ENCODE data around the gene PCNP.
"Not testable (repeated sequence)": the region's sequence is repeated elsewhere in the genome, so short reads cannot be mapped to it uniquely, and the experiment has no call there.

PCNP gene

GRCh38 chr3:101625879-101626278, 51.9 kb downstream of the PCNP start:
- TF ChIP-seq CTCF (conservative IDR thresholded peaks at IDR 0.05; ENCODE audit: low read length): no peak
- no peak for DNase-seq (ENCODE audit: low read depth)
- H3K4me3 ChIP-seq (ENCODE audit: low read length): no peak overlapping the region

- TF ChIP-seq CTCF (conservative IDR thresholded peaks at IDR 0.05; ENCODE audit: low read length): no peak
- no peak for DNase-seq (ENCODE audit: low read depth)
- no peak overlapping the region for H3K4me3 ChIP-seq (ENCODE audit: low read length)
Observed at GRCh38 chr3:101629219-101629618, 55.2 kb downstream of the PCNP start.

GRCh38 chr3:101631098-101631796, 57.3 kb downstream of the PCNP start:
- no peak for DNase-seq (ENCODE audit: low read depth)
- H3K4me3 ChIP-seq (ENCODE audit: low read length): no peak overlapping the region
- TF ChIP-seq CTCF (conservative IDR thresholded peaks at IDR 0.05; ENCODE audit: low read length): no peak

GRCh38 chr3:101631959-101632358, 58.0 kb downstream of the PCNP start:
- not testable (repeated sequence) for DNase-seq (ENCODE audit: low read depth)

GRCh38 chr3:101632586-101632985, 58.6 kb downstream of the PCNP start:
- DNase-seq (ENCODE audit: low read depth): no peak
- no peak for TF ChIP-seq CTCF (conservative IDR thresholded peaks at IDR 0.05; ENCODE audit: low read length)
- no peak overlapping the region for H3K4me3 ChIP-seq (ENCODE audit: low read length)

More at GRCh38 chr3:101631959-101632358, 58.0 kb downstream of the PCNP start:
- H3K4me3 ChIP-seq (ENCODE audit: low read length): not testable (repeated sequence)

- H3K4me3 ChIP-seq (ENCODE audit: low read length): no peak overlapping the region
- no peak for DNase-seq (ENCODE audit: low read depth)
- TF ChIP-seq CTCF (conservative IDR thresholded peaks at IDR 0.05; ENCODE audit: low read length): no peak
Observed at GRCh38 chr3:101633186-101633585, 59.2 kb downstream of the PCNP start.

GRCh38 chr3:101634591-101635196, 60.7 kb downstream of the PCNP start:
- no peak for DNase-seq (ENCODE audit: low read depth)
- no peak for TF ChIP-seq CTCF (conservative IDR thresholded peaks at IDR 0.05; ENCODE audit: low read length)

More at GRCh38 chr3:101634591-101635196, 60.7 kb downstream of the PCNP start:
- no peak overlapping the region for H3K4me3 ChIP-seq (ENCODE audit: low read length)
